ENCODE data around the gene ILDR1. TPM values are rescaled to one million over a fixed set of nuclear protein-coding genes. Genes with fewer than 3 reads are reported as not detected.

Gene ILDR1
- total RNA-seq, 3 donors from 2014 or later (not counting 1 experiment from before 2014, with no cell fraction given), result 0.28 TPM; not detected in 2

DNA sequence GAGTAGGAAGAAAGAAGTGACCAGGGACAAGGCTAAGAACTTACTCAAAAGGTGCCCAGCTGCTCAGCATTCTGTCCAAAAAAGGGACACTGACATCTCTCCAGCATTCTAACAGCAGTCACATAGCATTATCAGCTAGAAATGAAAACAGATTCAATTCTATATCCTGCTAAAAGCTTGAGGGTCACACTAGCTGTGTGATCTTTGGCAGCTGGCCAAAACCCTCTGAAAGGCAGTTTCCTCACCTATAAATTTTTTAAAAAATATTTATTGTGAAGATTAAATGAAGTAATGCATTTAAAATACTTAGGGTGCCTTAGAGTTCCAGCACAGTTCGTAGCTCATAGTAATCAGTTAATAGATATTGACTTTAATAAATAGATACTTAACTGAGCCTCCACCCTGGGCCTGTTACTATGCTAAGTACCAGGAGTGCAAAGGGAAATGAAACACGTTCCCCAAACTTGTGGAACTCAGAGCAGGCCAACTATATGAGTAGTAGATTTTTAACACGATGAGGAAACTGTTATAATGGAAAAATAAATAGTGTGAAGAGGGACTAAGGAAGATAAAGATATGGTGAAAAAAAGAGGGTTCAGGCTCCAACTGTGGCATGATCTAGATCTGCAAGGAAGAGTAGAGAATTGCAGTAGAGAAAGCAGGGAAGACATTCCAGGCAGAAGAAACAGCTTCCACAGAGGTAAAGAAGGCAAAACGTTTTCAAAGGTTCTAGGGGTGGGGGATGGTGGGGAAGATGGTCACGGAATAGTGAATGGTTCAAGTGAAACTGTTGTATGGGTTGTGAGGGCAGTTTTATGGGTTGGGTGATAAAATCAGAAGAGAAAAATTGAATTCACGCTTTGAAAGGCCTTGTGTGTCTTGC lies 44.5 kb upstream of the ILDR1 start:
- H3K4me1 ChIP-seq (ENCODE audit: control insufficient read depth, insufficient read depth, low read length), result no peaks in the 10 kb centered on the region
- peaks cover 0 to 5% of the 10 kb centered on the region in 2 donors for H3K4me1 Mint-ChIP-seq
- H3K27me3 ChIP-seq (ENCODE audit: control insufficient read depth, insufficient read depth, low read length), result no peaks in the 10 kb centered on the region
- intact Hi-C loops (cut with micrococcal nuclease), result no loop called here
- no peak for ATAC-seq
- no peak overlapping the region for H3K27ac ChIP-seq (ENCODE audit: low read length)
- no peaks in the 10 kb centered on the region for H3K36me3 Mint-ChIP-seq
- no peaks in the 10 kb centered on the region for H3K36me3 ChIP-seq (ENCODE audit: control insufficient read depth, insufficient read depth, low read length)
- 25% methylated on average over 5 of the region's 6 CpGs for WGBS (ENCODE audit: insufficient coverage)
- DNase-seq, result peak in 1 of 2 donors; percentile 33
- H3K27ac Mint-ChIP-seq, result no peak overlapping the region
- H3K9me3 ChIP-seq (ENCODE audit: control insufficient read depth, insufficient read depth, low read length), result no peaks in the 10 kb centered on the region
- H3K4me3 ChIP-seq (ENCODE audit: low read length), result no peak overlapping the region
- no peak overlapping the region for H3K4me3 Mint-ChIP-seq
- TF ChIP-seq, protein P1, sequence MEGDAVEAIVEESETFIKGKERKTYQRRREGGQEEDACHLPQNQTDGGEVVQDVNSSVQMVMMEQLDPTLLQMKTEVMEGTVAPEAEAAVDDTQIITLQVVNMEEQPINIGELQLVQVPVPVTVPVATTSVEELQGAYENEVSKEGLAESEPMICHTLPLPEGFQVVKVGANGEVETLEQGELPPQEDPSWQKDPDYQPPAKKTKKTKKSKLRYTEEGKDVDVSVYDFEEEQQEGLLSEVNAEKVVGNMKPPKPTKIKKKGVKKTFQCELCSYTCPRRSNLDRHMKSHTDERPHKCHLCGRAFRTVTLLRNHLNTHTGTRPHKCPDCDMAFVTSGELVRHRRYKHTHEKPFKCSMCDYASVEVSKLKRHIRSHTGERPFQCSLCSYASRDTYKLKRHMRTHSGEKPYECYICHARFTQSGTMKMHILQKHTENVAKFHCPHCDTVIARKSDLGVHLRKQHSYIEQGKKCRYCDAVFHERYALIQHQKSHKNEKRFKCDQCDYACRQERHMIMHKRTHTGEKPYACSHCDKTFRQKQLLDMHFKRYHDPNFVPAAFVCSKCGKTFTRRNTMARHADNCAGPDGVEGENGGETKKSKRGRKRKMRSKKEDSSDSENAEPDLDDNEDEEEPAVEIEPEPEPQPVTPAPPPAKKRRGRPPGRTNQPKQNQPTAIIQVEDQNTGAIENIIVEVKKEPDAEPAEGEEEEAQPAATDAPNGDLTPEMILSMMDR (IDR thresholded peaks at IDR 0.05), result no peak
- no peaks in the 10 kb centered on the region for H3K27me3 Mint-ChIP-seq (ENCODE audit: low read depth in 2 of 2)
- H3K9me3 Mint-ChIP-seq, result no peaks in the 10 kb centered on the region

DNA sequence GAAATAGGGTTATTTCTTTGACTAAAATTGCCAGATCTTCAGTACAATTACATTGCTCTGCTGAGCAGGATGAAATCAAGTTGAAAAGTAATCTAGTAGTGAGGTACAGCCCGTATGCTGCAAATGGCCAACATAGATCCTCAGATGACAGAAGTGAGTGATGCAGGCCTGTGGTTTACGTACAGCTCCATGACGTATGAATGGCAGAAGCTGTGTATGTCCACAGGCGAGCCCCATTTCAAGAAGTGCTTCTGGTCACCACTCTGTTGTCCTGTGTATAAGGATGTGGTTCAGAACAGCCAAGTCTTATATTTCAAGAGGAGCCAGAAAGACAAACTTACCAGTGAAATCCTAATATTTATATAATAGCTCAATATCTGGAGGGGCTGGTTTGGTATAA lies 42.3 kb upstream of the ILDR1 start:
- no peaks in the 10 kb centered on the region for H3K27me3 ChIP-seq (ENCODE audit: control insufficient read depth, insufficient read depth, low read length)
- WGBS (ENCODE audit: insufficient coverage), result 87% methylated on average over 4 of the region's 4 CpGs
- Mint-ChIP-seq H3K9me3 (no peaks in the 10 kb centered on the region), H3K27me3 (ENCODE audit: low read depth in 2 of 2) (peaks cover 0 to under 1% of the 10 kb centered on the region in 2 donors), H3K27ac (peak overlapping the region in 1 of 2 donors; percentile 16), H3K4me3 (no peak overlapping the region), H3K36me3 (no peaks in the 10 kb centered on the region), H3K4me1 (peaks cover 0 to 5% of the 10 kb centered on the region in 2 donors)
- no peak for DNase-seq
- H3K36me3 ChIP-seq (ENCODE audit: control insufficient read depth, insufficient read depth, low read length), result no peaks in the 10 kb centered on the region
- no peak overlapping the region for H3K27ac ChIP-seq (ENCODE audit: low read length)
- TF ChIP-seq, protein P1 (IDR thresholded peaks at IDR 0.05), result no peak
- intact Hi-C loops (cut with micrococcal nuclease), result no loop called here
- no peaks in the 10 kb centered on the region for H3K9me3 ChIP-seq (ENCODE audit: control insufficient read depth, insufficient read depth, low read length)
- H3K4me1 ChIP-seq (ENCODE audit: control insufficient read depth, insufficient read depth, low read length), result no peaks in the 10 kb centered on the region
- ATAC-seq, result peak in 2 of 3 donors; percentile 31 to 43
- H3K4me3 ChIP-seq (ENCODE audit: low read length), result no peak overlapping the region

DNA sequence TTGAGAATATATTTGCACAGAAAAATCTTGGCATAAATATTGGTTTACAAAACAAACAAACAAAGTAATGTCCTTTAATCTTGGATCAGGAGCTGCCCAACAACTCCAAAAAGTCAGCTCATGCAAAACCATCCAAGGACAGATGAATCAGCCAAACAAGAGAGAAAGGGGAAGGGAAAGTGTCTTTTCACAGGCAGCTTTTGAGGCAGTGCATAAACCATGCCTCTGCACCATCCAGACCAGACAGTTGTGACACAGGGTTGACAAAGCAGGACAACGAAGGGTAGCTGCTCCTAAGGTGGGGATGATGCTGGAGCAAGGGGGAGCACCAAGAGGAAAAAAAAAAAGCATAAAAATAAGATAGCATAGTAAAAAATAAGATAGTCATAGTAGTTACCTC lies 41.9 kb upstream of the ILDR1 start:
- no peak for ATAC-seq
- H3K27me3 ChIP-seq (ENCODE audit: control insufficient read depth, insufficient read depth, low read length), result no peaks in the 10 kb centered on the region
- TF ChIP-seq, protein P1 (IDR thresholded peaks at IDR 0.05), result no peak
- H3K4me1 ChIP-seq (ENCODE audit: control insufficient read depth, insufficient read depth, low read length), result no peaks in the 10 kb centered on the region
- no peaks in the 10 kb centered on the region for H3K9me3 ChIP-seq (ENCODE audit: control insufficient read depth, insufficient read depth, low read length)
- no peak overlapping the region for H3K4me3 ChIP-seq (ENCODE audit: low read length)
- H3K4me1 Mint-ChIP-seq, result peaks cover 0 to 5% of the 10 kb centered on the region in 2 donors
- WGBS (ENCODE audit: insufficient coverage), result 77% methylated on average over 1 of the region's 1 CpG
- intact Hi-C loops (cut with micrococcal nuclease), result no loop called here
- DNase-seq, result no peak
- H3K27ac ChIP-seq (ENCODE audit: low read length), result no peak overlapping the region
- H3K9me3 Mint-ChIP-seq, result peaks cover 0 to 2% of the 10 kb centered on the region in 2 donors
- H3K27me3 Mint-ChIP-seq (ENCODE audit: low read depth in 2 of 2), result peaks cover 0 to 5% of the 10 kb centered on the region in 2 donors
- H3K4me3 Mint-ChIP-seq, result no peak overlapping the region
- H3K36me3 ChIP-seq (ENCODE audit: control insufficient read depth, insufficient read depth, low read length), result no peaks in the 10 kb centered on the region
- no peaks in the 10 kb centered on the region for H3K36me3 Mint-ChIP-seq
- H3K27ac Mint-ChIP-seq, result peak overlapping the region in 1 of 2 donors; percentile 16
